GM20431 (cell line): ENCODE results near the gene HTD2.
"Not testable (repeated sequence)": the region's sequence is repeated elsewhere in the genome, so short reads cannot be mapped to it uniquely, and the experiment has no call there.

Source experiments
- in situ Hi-C: fragments of 300-500 bp; cut with MseI, MboI; formaldehyde crosslinking; loops from one replicate; pipeline ENCODE4 v1.15.0; 2020; ENCODE audit warnings: low sequenced_read_pairs; ENCODE audit not compliant: unreplicated experiment

The HTD2 gene

GRCh38 chr3:58305882-58306711 is at the start of gene HTD2, which contains the start of gene RPP14:
Gene HTD2, plus strand, starts transcription at chr3:58306520. Its CDS starts 11,094 bp downstream, at chr3:58317614.
Gene RPP14, plus strand, starts transcription at chr3:58306245. Its CDS starts 4,085 bp downstream, at chr3:58310330.
- in situ Hi-C loops = no loop called here

DNA sequence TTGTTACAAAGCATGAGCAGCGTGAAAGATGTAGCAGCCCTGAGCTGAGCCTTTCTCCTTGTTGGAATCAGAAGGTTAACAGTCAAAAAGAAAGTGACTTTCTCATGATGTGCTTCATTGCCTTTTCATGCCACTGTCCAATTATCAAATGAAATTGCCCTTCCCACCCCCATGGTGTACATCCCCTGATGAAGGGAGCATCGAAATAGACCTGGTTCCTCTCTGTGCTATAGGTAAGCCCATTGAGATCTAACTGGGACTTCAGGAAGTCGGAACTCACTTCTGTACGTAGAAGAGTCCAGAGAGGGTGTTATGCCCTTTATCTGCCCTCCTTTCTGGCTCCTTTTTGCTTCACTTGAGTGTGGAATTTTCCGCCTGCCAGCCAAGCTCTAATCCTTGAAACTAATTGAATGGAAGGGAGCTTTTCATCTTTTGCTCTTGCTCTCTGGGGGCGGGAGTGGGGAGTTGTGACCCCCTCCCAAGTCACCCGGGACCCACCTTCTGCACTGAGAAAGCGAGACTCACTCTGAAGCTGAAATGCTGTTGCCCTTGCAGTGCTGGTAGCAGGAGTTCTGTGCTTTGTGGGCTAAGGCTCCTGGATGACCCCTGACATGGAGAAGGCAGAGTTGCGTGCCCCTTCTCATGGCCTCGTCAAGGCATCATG is 47.8 kb upstream of the HTD2 start:
- in situ Hi-C loops = no loop called here

DNA sequence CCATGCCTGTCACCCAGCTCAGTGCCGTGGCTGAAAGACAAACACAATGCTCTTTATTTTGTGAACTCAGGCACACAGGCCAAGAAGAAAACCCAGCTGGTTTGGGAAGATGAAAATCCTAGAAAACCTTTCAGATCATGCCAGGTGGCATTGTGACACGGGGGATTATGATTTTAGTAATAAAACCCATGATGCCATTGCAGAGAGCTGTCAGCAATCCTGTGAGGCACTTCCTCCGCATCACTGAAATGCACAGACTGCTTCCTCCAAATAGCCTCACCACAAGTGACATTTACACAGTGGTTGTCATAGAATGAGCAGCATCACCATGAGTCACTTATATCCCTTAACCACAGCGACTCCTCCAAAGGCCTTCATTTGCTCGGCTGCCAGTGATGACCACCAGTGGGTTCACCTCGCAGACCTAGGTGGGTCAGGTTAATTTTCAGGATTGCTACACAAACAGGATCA is 46.0 kb upstream of the HTD2 start:
- in situ Hi-C loops = no loop called here

DNA sequence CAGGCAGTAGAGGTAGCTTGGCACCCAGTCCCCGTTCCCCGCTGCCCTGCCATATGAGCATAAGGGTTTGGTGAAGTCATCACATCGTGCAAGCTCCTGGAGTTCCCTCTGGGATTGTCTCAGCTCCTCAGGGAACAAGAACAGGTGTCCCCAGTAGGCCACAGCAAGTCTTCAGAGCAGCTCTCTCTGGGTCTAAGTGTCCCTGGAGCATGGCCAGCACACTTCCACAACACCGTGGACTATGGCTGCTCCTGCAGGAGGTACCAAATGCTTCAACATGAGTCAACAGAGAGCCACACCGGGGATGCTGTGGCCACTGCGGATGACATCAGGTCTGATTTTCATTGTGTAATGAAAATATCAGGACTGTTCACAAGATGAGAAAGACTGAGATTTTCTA is 45.6 kb upstream of the HTD2 start:
- in situ Hi-C loops = no loop called here

DNA sequence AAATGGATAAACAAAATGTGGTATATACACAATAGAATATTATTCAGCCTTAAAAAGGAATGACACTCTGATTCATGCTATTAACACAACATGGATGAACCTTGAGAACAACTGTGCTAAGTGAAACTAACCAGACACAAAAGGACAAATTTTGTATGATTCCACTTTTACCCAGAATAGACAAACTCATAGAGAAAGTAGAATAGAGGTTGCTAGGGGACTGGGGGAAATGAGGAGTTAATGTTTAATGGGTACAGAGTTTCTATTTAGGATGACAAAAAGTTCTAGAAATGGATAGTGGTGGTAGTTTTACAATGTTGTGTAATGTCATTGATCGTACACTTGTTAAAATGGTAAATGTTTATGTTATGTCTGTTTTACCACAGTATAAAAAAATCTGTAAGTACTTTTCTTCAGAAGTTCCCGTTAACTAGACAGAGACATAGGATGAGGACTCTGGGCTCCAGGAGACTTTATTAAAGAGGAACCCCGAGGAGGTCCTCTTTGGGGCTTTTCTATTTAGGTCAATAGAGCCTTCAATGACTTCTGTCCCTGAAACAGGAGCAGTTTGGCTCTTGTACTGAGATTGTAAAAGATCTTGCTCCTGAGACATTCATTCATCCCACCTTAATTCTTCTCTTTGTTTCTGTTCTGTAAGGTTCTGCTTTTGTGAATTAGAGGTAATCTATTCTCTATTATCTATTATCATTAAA is 44.2 kb upstream of the HTD2 start:
- in situ Hi-C loops = no loop called here

DNA sequence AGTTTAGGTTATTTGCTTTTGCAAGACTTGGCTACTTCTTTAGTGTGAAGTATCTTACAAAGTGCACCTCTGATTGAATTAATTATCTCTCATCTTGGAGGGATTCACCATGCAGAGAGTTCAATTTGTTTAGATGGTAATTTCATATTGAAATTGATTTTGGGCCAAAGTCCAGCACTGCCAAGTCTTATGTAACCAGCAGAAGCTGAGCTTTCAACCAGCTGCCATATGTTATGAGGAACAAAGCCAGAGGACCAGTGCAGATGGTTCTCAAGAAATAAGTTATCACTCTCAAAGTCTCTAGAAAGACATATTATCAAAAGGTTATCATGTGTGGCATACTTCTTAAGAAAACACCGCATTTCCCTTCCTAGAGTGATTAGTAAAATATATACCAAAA is 39.7 kb upstream of the HTD2 start:
- in situ Hi-C loops = no loop called here

DNA sequence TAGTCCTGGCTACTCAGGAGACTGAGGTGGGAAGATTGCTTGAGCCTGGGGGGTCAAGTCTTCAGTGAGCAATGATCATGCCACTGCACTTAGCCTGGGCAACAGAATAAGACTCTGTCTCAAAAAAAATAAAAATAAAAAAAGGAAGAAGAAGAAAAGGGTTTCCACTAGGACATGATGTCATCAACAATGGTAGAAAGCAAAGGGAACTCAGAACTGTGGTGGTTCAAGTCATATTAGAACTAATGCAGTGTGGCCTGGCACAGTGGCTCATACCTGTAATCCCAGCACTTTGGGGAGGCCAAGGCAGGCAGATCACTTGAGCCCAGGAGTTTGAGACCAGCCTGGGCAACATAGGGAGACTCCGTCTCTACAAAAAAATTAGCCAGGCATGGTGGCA is 38.8 kb upstream of the HTD2 start:
- in situ Hi-C loops = not testable (repeated sequence)

DNA sequence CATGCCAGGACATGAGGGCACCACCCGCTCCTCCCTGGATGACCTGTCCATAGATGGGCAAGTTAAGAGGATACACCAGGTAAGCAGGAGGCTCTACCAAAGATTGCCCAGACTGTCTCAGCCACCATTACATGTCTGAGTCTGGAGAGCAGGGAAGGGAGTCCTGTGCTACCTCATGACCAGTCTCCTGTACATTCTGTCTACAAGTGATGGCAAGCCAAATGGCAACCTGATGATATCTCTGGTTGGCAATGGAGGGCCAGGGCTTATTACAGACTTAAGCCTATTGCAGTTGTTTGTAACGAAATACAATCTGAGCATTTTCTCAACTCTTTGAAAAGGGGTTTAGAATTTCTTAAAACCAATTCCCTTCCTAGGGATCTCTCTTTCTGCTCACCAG is 37.0 kb upstream of the HTD2 start:
- in situ Hi-C loops = no loop called here

DNA sequence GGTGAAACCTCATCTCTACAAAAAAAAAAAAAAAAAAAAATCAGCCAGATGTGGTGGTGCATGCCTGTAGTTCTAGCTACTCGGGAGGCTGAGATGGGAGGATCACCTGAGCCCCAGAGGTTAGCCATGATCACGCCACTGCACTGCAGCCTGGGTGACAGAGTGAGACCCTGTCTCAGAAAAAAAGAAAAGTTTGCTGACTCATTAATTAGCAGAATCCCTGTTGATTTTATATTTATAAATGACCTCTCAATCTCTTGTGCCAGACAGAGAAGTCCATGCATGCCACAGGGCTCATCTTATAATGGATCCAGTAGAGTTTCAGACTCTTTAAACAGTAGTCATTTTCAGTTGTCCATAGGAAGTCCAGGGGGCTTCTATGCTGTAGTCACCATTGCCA is 35.8 kb upstream of the HTD2 start:
- in situ Hi-C loops = no loop called here

GRCh38 chr3:58271901-58272501 is 34.3 kb upstream of the HTD2 start:
- in situ Hi-C loops = no loop called here

- in situ Hi-C loops = no loop called here
Observed at GRCh38 chr3:58272891-58273290, 33.4 kb upstream of the HTD2 start.

GRCh38 chr3:58273362-58273761 is 33.0 kb upstream of the HTD2 start:
- in situ Hi-C loops = not testable (repeated sequence)

DNA sequence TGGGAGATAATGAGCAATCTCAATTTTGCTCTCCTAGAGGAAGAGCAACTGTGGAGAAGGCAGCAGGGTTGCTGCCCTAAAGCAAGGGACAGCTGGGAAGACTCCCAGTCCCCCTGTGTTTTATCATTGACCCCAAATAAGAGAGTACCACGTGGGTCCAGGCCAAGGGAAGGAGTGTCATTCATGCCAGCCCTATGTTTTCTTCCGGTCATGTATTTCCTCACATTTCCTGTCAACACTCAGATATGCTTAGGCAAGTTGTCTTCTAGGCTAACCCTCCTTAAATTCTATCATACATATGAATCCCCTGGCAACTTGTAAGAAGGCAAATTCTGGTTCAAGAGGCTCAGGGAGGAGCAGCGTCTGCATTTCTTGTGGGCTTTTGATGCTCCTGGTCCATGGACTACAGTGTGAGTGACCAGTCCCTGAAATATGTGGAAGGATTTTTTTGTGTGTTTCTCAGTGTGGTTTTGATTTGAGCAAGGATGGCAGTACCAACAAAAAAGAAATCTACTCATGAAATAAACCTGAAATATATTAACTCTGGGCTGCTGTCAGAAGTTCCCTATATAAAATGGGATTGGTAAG is 32.2 kb upstream of the HTD2 start:
- in situ Hi-C loops = no loop called here

DNA sequence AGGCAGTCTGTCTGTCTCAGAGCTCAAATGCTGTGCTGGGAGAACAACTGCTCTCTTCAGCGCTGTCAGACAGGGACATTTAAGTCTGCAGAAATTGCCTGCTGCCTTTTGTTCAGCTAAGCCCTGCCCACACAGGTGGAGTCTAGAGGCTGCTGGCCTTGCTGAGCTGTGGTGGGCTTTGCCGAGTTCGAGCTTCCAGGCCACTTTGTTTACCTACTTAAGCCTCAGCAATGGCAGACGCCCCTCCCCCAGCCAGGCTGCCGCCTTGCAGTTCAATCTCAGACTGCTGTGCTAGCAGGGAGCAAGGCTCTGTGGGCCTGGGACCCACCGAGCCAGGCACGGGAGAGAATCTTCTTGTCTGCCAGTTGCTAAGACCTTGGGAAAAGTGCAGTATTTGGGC is 25.3 kb upstream of the HTD2 start:
- in situ Hi-C loops = no loop called here

- in situ Hi-C loops = no loop called here
Observed at GRCh38 chr3:58285334-58285733, 21.0 kb upstream of the HTD2 start.

DNA sequence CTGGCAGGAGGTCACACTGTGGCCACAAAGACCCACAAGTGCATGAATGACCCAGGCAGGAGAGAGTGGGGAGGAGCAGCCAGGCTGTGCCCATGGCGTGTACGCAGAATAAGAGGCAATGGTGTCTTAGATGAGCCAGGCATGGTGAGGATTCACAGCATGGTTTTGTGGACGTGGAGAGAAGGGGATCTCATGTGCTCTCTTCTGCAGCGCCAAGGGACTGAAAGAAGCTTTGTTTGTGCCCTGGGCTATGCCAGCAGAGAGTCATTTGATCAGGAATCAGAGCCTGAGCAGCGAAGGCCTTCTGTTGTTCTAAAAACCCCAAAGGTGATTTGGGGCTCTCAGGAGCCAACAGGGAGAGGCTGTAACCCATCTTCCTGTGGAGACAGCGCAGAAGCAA is 19.0 kb upstream of the HTD2 start:
- in situ Hi-C loops = no loop called here

GRCh38 chr3:58288011-58288728 is 18.1 kb upstream of the HTD2 start:
- in situ Hi-C loops = no loop called here

DNA sequence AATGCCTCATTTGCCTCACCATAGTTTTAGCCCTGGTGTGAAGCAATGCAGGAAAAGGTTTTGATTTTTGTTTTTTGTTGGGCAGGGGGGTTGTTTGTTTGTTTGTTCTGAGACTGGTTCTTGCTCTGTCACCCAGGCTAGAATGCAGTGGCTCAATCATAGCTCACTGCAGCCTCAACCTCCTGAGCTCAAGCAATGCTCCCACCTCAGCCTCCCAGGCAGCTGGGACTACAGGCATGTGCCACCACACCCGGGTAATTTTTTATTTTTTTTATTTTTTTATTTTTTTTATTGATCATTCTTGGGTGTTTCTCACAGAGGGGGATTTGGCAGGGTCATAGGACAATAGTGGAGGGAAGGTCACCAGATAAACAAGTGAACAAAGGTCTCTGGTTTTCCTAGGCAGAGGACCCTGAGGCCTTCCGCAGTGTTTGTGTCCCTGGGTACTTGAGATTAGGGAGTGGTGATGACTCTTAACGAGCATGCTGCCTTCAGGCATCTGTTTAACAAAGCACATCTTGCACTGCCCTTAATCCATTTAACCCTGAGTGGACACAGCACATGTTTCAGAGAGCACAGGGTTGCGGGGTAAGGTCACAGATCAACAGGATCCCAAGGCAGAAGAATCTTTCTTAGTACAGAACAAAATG is 17.2 kb upstream of the HTD2 start:
- in situ Hi-C loops = not testable (repeated sequence)

DNA sequence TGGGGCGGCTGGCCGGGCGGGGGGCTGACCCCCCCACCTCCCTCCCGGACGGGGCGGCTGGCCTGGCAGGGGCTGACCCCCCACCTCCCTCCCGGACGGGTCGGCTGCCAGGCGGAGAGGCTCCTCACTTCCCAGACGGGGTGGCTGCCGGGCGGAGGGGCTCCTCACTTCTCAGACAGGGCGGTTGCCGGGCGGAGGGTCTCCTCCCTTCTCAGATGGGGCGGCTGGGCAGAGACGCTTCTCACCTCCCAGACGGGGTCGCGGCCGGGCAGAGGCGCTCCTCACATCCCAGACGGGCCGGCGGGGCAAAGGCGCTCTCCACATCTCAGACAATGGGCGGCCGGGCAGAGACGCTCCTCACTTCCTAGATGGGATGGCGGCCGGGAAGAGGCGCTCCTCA is 15.9 kb upstream of the HTD2 start:
- in situ Hi-C loops = loop anchor here (10.0 kb wide), 1 partner anchor 46 kb away; no protein-coding TSS in a partner anchor
